Kidney (tissue), 14 donors: ENCODE data around the gene BTN1A1. TPM values are rescaled to one million over a fixed set of nuclear protein-coding genes. Genes with fewer than 3 reads are reported as not detected.

ENCODE experiments used
- DNase-seq, 5 donors: peaks; one replicate each; pipeline ENCODE4 v3.0.0-alpha.2; 2013 to 2020
- FAIRE-seq: peaks from 2 replicates; lab custom pipeline; 2012; peaks lifted over from hg19 to GRCh38; lab: Jason Lieb, UNC
- H3K27ac ChIP-seq, 2 donors: one replicate each; pipeline ENCODE4 v1.7.0; 2013; ENCODE audit warnings: low read depth in 2 of 2, low read length in 2 of 2, inconsistent platforms in 1 of 2
- H3K27me3 ChIP-seq: one replicate; pipeline ENCODE4 v1.7.1; 2013; ENCODE audit warnings: low read length, inconsistent platforms; ENCODE audit not compliant: control insufficient read depth, insufficient read depth
- H3K36me3 ChIP-seq, 3 donors: one replicate each; pipeline versions ENCODE4 v1.7.0 to v1.7.1; 2013; ENCODE audit warnings: low read length in 3 of 3, control low read depth in 1 of 3, inconsistent platforms in 1 of 3; ENCODE audit not compliant: insufficient read depth in 3 of 3, control insufficient read depth in 2 of 3
- H3K4me1 ChIP-seq, 3 donors: one replicate each; pipeline versions ENCODE4 v1.7.0 to v1.7.1; 2013; ENCODE audit warnings: low read length in 3 of 3, inconsistent platforms in 1 of 3, low read depth in 1 of 3; ENCODE audit not compliant: control insufficient read depth in 2 of 3, insufficient read depth in 2 of 3
- H3K4me3 ChIP-seq, 3 donors: one replicate each; pipeline versions ENCODE4 v1.7.0 to v1.8.1; 2013; ENCODE audit warnings: low read length in 3 of 3, control low read depth in 1 of 3, inconsistent platforms in 1 of 3
- H3K9ac ChIP-seq, 3 donors: one replicate each; pipeline versions ENCODE4 v1.7.0 to v1.7.1; 2013; ENCODE audit warnings: low read length in 3 of 3, control low read depth in 1 of 3, inconsistent platforms in 1 of 3
- H3K9me3 ChIP-seq, 3 donors: one replicate each; pipeline versions ENCODE4 v1.7.0 to v1.7.1; 2013; ENCODE audit warnings: low read length in 3 of 3, control low read depth in 1 of 3, inconsistent platforms in 1 of 3; ENCODE audit not compliant: control insufficient read depth in 2 of 3, insufficient read depth in 1 of 3
- CTCF ChIP-seq: IDR thresholded peaks from 3 replicates; pipeline ENCODE4 v1.5.1; 2012; ENCODE audit warnings: mild to moderate bottlenecking, moderate library complexity, borderline replicate concordance; ENCODE audit not compliant: insufficient read depth; ENCODE audit errors: extremely low read depth
- intact Hi-C: fragments of 100-400 bp; cut with DNase I; formaldehyde crosslinking; loops from one replicate; pipeline ENCODE4 v1.11.1; 2022
- polyA plus RNA-seq: library from polyadenylated mRNA; stranded (reverse); fragments of 350-450 nt; fragmentation: Illumina TruSeq; extraction: RNeasy Lipid Tissue Mini Kit (QIAGEN cat#74804); gene quantifications from one replicate; pipeline ENCODE4 v1.2.3, GENCODE V29; 2014; ENCODE audit warnings: low read depth, low replicate concordance; ENCODE audit not compliant: insufficient read depth
- total RNA-seq: library from RNA; stranded (reverse); fragmentation: NEBNext Ultra II Directional; extraction: Animal tissue kit (Norgen Biotek cat#: 25700); gene quantifications from one replicate; pipeline ENCODE4 v1.2.1, GENCODE V29; 2021
- donor health status: control.
- donor health status: control.
- donor health status: control.
- donor health status: control.
- donor health status: control.
- donor health status: DM: yes; HTN: yes; CAD: no.
- donor health status: Normal renal cell carcinoma (clear cell type).

Gene BTN1A1
- total and polyA plus RNA-seq, 2 donors from 2014 or later: 0.09 TPM; not detected in 1

GRCh38 chr6:26483727-26484126 is 16.4 kb upstream of the BTN1A1 start:
- H3K4me3 ChIP-seq: no peak overlapping the region
- DNase-seq: no peak
- H3K27me3 ChIP-seq: no peaks in the 10 kb centered on the region
- no peak for FAIRE-seq
- TF ChIP-seq CTCF: no peak
- H3K36me3 ChIP-seq: no peaks in the 10 kb centered on the region
- H3K4me1 ChIP-seq: no peaks in the 10 kb centered on the region
- peaks cover 0 to 4% (median 0%) of the 10 kb centered on the region in 3 donors for H3K9me3 ChIP-seq
- intact Hi-C loops: no loop called here
- H3K27ac ChIP-seq: no peak overlapping the region
- H3K9ac ChIP-seq: no peak overlapping the region

GRCh38 chr6:26484161-26484560 is 15.9 kb upstream of the BTN1A1 start:
- no peaks in the 10 kb centered on the region for H3K27me3 ChIP-seq
- no peaks in the 10 kb centered on the region for H3K36me3 ChIP-seq
- DNase-seq (no peak), FAIRE-seq (no peak)
- intact Hi-C loops: no loop called here
- H3K4me3 ChIP-seq: no peak overlapping the region
- no peak overlapping the region for H3K9ac ChIP-seq
- peaks cover 0 to 4% (median 0%) of the 10 kb centered on the region in 3 donors for H3K9me3 ChIP-seq
- TF ChIP-seq CTCF: no peak
- H3K4me1 ChIP-seq: no peaks in the 10 kb centered on the region
- H3K27ac ChIP-seq: no peak overlapping the region

GRCh38 chr6:26485112-26485780 is 14.9 kb upstream of the BTN1A1 start:
- FAIRE-seq: no peak
- H3K27me3 ChIP-seq: no peaks in the 10 kb centered on the region
- H3K9ac ChIP-seq: no peak overlapping the region
- peaks cover 0 to 4% (median 0%) of the 10 kb centered on the region in 3 donors for H3K9me3 ChIP-seq
- no peak overlapping the region for H3K4me3 ChIP-seq
- H3K27ac ChIP-seq: no peak overlapping the region
- no peaks in the 10 kb centered on the region for H3K36me3 ChIP-seq
- TF ChIP-seq CTCF: no peak
- H3K4me1 ChIP-seq: no peaks in the 10 kb centered on the region
- intact Hi-C loops: no loop called here
- no peak for DNase-seq
